ENCODE data around the gene ERGIC1.
A peak's percentile ranks its signal among the peaks of the same experiment; 100 is the strongest.

The ERGIC1 gene

GRCh38 chr5:172828911-172829431 is 5.1 kb upstream of the ERGIC1 start:
- no peak for TF ChIP-seq CTCF (IDR thresholded peaks at IDR 0.05; ENCODE audit: insufficient read depth, low read length, poor library complexity, severe bottlenecking)
- no peaks in the 10 kb centered on the region for H3K27me3 ChIP-seq (replicated peaks; ENCODE audit: control insufficient read depth, insufficient read depth, low read length)
- no peak overlapping the region for H3K4me3 ChIP-seq (replicated peaks; ENCODE audit: low read depth, low read length)
- DNase-seq (ENCODE audit: extremely low read depth, insufficient read length): no peak
- no peaks in the 10 kb centered on the region for H3K36me3 ChIP-seq (ENCODE audit: control insufficient read depth, insufficient read depth, low read length)

GRCh38 chr5:172830275-172830799 is 3.7 kb upstream of the ERGIC1 start:
- Histone ChIP-seq H3K27me3 (replicated peaks; ENCODE audit: control insufficient read depth, insufficient read depth, low read length) (no peaks in the 10 kb centered on the region), H3K36me3 (ENCODE audit: control insufficient read depth, insufficient read depth, low read length) (no peaks in the 10 kb centered on the region), H3K4me3 (replicated peaks; ENCODE audit: low read depth, low read length) (no peak overlapping the region)
- no peak for TF ChIP-seq CTCF (IDR thresholded peaks at IDR 0.05; ENCODE audit: insufficient read depth, low read length, poor library complexity, severe bottlenecking)
- DNase-seq (ENCODE audit: extremely low read depth, insufficient read length): no peak

- no peak for TF ChIP-seq CTCF (IDR thresholded peaks at IDR 0.05; ENCODE audit: insufficient read depth, low read length, poor library complexity, severe bottlenecking)
- no peak overlapping the region for H3K4me3 ChIP-seq (replicated peaks; ENCODE audit: low read depth, low read length)
- no peak for DNase-seq (ENCODE audit: extremely low read depth, insufficient read length)
- H3K27me3 ChIP-seq (replicated peaks; ENCODE audit: control insufficient read depth, insufficient read depth, low read length): no peaks in the 10 kb centered on the region
- H3K36me3 ChIP-seq (ENCODE audit: control insufficient read depth, insufficient read depth, low read length): no peaks in the 10 kb centered on the region
Measured at GRCh38 chr5:172830876-172831662, 3.0 kb upstream of the ERGIC1 start.

GRCh38 chr5:172832383-172833315 is 1.4 kb upstream of the ERGIC1 start:
- TF ChIP-seq CTCF (IDR thresholded peaks at IDR 0.05; ENCODE audit: insufficient read depth, low read length, poor library complexity, severe bottlenecking): no peak
- H3K27me3 ChIP-seq (replicated peaks; ENCODE audit: control insufficient read depth, insufficient read depth, low read length): no peaks in the 10 kb centered on the region
- no peak overlapping the region for H3K4me3 ChIP-seq (replicated peaks; ENCODE audit: low read depth, low read length)
- H3K36me3 ChIP-seq (ENCODE audit: control insufficient read depth, insufficient read depth, low read length): no peaks in the 10 kb centered on the region
- DNase-seq (ENCODE audit: extremely low read depth, insufficient read length): no peak

GRCh38 chr5:172833372-172833685 is 722 bp upstream of the ERGIC1 start:
- Histone ChIP-seq H3K36me3 (ENCODE audit: control insufficient read depth, insufficient read depth, low read length) (peaks cover 2% of the 10 kb centered on the region; the same call in 1 of the 2 replicates), H3K27me3 (replicated peaks; ENCODE audit: control insufficient read depth, insufficient read depth, low read length) (no peaks in the 10 kb centered on the region), H3K4me3 (replicated peaks; ENCODE audit: low read depth, low read length) (peak overlapping the region; percentile 98)
- DNase-seq (ENCODE audit: extremely low read depth, insufficient read length): no peak
- no peak for TF ChIP-seq CTCF (IDR thresholded peaks at IDR 0.05; ENCODE audit: insufficient read depth, low read length, poor library complexity, severe bottlenecking)
